ENCODE data around the gene RAE1.

RAE1 gene

GRCh38 chr20:57351042-57351783 lies at the start of gene RAE1:
Gene RAE1, plus strand, starts transcription at chr20:57351255. Its CDS starts 2,784 bp downstream, at chr20:57354039.
- Histone ChIP-seq H3K27me3 (no peaks in the 10 kb centered on the region), H3K36me3 (no peaks in the 10 kb centered on the region; a peak in 5 of 22 replicates), H3K9me3 (replicated peaks in 1 of 11) (no peaks in the 10 kb centered on the region), H3K9ac (peak within 1 kb of the TSS; percentile 87 to 97 (median 95)), H3K27ac (peak within 1 kb of the TSS; percentile 84 to 96 (median 93)), H3K4me2 (peak within 1 kb of the TSS; percentile 87 to 99 (median 95)), H4K20me1 (peaks cover 0 to 44% (median 35%) of the 10 kb centered on the region in 11 experiments; a peak in 19 of 22 replicates), H3K4me3 (peak within 1 kb of the TSS; percentile 80 to 99 (median 90)), H3K4me1 (peaks cover 28 to 34% (median 31%) of the 10 kb centered on the region in 10 experiments)
- TF ChIP-seq Cebpa-rat (IDR thresholded peaks at IDR 0.05), result no peak

DNA sequence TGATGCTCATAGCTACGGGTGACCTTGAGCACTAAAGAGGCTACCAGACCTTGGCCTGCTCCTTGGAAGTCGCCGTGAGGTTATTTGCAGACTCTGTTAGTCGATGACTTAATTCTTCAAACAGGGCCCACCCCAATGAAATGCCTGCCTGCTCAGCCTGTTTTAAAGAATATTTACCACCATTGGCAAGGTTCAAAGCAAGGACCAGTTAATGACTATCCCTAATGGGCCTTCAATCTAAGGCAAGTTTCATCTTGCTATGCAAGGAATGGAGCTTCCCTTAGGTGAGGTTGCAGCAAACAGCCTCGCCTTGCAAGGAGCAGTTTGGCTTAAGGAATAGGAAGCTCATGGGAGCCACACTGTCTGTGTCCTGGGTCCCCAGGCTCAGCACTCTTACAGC lies 44.3 kb upstream of the RAE1 start:
- no peak overlapping the region for H3K4me2 ChIP-seq

DNA sequence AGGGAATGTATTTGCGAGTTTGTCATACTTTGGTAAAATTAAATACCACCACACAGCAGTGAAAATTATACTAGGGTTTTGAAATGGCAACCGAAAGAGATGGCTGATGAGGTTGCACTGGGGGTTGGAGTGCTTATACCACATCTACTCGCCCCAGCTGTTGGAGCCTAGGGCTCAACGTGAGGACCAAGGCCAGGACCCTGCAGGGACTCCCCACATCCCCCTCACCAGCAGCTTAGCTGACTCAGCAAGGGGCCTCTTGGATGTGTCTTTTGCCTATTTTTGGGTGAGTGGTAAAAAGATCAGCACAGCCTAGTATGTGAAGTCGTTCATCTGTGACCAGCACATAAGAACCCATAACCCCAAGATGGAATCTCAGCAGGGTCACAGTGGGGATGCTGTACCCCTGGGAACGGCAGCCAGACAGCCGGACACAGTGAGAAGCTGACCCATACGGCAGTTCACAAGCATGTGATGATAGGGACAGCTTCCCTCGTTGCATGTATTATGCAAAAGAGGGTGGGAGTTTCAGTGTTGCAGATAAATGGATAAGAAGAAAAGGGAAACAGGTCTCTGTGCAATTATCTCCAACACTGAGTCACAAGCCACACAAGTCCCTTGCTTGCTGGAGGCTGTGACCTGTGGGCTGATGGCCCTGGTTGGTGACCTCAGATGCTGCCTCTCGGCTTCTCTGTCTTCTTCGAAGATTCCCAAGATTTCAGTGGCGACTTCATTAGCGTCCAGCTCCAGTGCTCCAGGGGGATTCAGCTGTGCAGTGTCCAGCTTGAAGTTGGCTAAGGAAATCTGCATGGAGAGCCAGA lies 42.4 kb upstream of the RAE1 start:
- Histone ChIP-seq H3K36me3 (no peaks in the 10 kb centered on the region), H3K9me3 (replicated peaks in 1 of 11) (peaks cover 0 to 18% (median 3%) of the 10 kb centered on the region in 11 experiments; a peak in 9 of 22 replicates), H3K27me3 (no peaks in the 10 kb centered on the region), H4K20me1 (no peaks in the 10 kb centered on the region), H3K9ac (no peak overlapping the region), H3K4me1 (peaks cover 10 to 28% (median 17%) of the 10 kb centered on the region in 10 experiments; a peak in 19 of 20 replicates), H3K27ac (no peak overlapping the region), H3K4me3 (no peak overlapping the region), H3K4me2 (peak overlapping the region; percentile 26 to 67 (median 48))
- TF ChIP-seq Cebpa-rat (IDR thresholded peaks at IDR 0.05), result no peak

More for the DNA sequence above, 44.3 kb upstream of the RAE1 start:
- no peaks in the 10 kb centered on the region for H3K36me3 ChIP-seq
- H3K4me1 ChIP-seq, result peaks cover 10 to 36% (median 17%) of the 10 kb centered on the region in 10 experiments; a peak in 19 of 20 replicates
- TF ChIP-seq Cebpa-rat (IDR thresholded peaks at IDR 0.05), result no peak
- H3K9ac ChIP-seq, result no peak overlapping the region
- H3K4me3 ChIP-seq, result no peak overlapping the region
- H3K27ac ChIP-seq, result no peak overlapping the region
- H3K27me3 ChIP-seq, result no peaks in the 10 kb centered on the region
- H4K20me1 ChIP-seq, result no peaks in the 10 kb centered on the region
- H3K9me3 ChIP-seq (replicated peaks in 1 of 11), result peaks cover 0 to 27% (median 5%) of the 10 kb centered on the region in 11 experiments; a peak in 10 of 22 replicates

GRCh38 chr20:57309544-57310115 lies 41.4 kb upstream of the RAE1 start:
- Histone ChIP-seq H3K27me3 (no peaks in the 10 kb centered on the region), H3K4me2 (peak overlapping the region in 6 of 11 experiments; percentile 8 to 59 (median 45); a peak in 5 of 22 replicates), H3K4me3 (no peak overlapping the region), H3K9me3 (replicated peaks in 1 of 11) (peaks cover 0 to 11% (median 3%) of the 10 kb centered on the region in 11 experiments; a peak in 7 of 22 replicates), H3K9ac (no peak overlapping the region), H3K36me3 (no peaks in the 10 kb centered on the region), H3K4me1 (peaks cover 10 to 21% (median 14%) of the 10 kb centered on the region in 10 experiments; a peak in 19 of 20 replicates), H4K20me1 (no peaks in the 10 kb centered on the region), H3K27ac (no peak overlapping the region)
- no peak for TF ChIP-seq Cebpa-rat (IDR thresholded peaks at IDR 0.05)

DNA sequence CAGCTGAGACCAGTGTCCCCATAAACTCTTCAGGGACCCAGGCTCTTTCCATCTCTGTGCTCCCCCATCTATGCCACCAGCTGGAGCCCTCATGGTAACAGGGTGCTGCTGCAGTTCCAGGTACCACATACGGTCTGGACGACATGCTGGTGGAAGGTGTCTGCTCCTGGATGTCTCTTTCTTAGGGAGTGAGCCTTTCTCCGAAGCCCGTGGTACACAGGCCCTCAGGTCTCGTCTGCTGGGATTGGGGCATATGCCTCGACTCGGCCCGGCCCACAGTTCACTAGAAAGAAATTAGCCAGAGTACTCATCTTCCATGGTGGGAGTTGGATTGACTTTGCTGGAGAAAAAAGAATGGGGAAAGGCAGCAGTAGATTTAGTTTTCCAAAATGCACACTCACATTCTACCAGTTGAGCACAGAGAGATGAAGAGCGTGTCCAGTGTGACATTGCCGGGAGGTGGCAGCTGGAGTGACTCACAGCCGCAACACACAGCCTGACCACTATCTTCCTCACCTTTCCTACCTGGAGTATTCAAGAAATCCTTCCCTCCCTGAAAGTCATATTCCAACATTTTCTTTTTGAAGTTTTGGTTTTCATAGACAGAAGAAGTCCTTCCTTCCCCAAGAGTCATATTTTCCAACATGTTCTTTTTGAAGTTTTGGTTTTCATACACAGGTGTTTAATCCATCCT lies 40.1 kb upstream of the RAE1 start:
- TF ChIP-seq Cebpa-rat (IDR thresholded peaks at IDR 0.05), result no peak
- H3K9ac ChIP-seq, result no peak overlapping the region
- peaks cover 0 to 11% (median 3%) of the 10 kb centered on the region in 11 experiments; a peak in 7 of 22 replicates for H3K9me3 ChIP-seq (replicated peaks in 1 of 11)
- H3K4me3 ChIP-seq, result no peak overlapping the region
- no peaks in the 10 kb centered on the region for H4K20me1 ChIP-seq
- peaks cover 10 to 25% (median 15%) of the 10 kb centered on the region in 10 experiments; a peak in 19 of 20 replicates for H3K4me1 ChIP-seq
- no peaks in the 10 kb centered on the region for H3K36me3 ChIP-seq
- no peaks in the 10 kb centered on the region for H3K27me3 ChIP-seq
- no peak overlapping the region for H3K4me2 ChIP-seq
- no peak overlapping the region for H3K27ac ChIP-seq

DNA sequence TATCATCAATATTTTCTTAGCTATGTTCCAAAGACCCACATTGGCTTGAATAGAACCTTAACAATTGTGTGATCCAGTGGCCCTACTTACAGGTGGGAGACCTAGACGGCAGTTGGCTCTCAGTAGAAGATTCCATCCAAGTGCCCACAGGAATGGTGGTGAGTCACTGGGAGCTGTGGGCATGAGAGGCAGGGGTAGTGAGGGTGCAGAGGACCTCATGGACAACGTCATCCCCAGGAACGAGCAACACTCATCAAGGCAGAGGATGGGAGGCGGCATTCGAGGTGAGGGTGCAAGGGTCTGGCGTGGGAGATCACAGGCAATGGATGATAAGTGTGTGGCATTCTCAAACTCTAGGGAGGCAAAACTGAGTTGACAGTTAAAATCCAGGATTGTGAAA lies 38.9 kb upstream of the RAE1 start:
- Histone ChIP-seq H3K4me2 (no peak overlapping the region), H3K27ac (no peak overlapping the region), H3K9ac (no peak overlapping the region), H4K20me1 (no peaks in the 10 kb centered on the region), H3K9me3 (replicated peaks in 1 of 11) (peaks cover 0 to 7% (median 3%) of the 10 kb centered on the region in 11 experiments; a peak in 7 of 22 replicates), H3K4me1 (peaks cover 19 to 36% (median 24%) of the 10 kb centered on the region in 10 experiments), H3K4me3 (no peak overlapping the region), H3K36me3 (no peaks in the 10 kb centered on the region), H3K27me3 (no peaks in the 10 kb centered on the region)
- no peak for TF ChIP-seq Cebpa-rat (IDR thresholded peaks at IDR 0.05)

- H3K36me3 ChIP-seq, result no peaks in the 10 kb centered on the region
- H3K4me1 ChIP-seq, result peaks cover 19 to 45% (median 34%) of the 10 kb centered on the region in 10 experiments
- no peak overlapping the region for H3K9ac ChIP-seq
- no peak for TF ChIP-seq Cebpa-rat (IDR thresholded peaks at IDR 0.05)
- H3K27me3 ChIP-seq, result peaks cover 0 to 6% (median 0%) of the 10 kb centered on the region in 11 experiments; a peak in 1 of 22 replicates
- H3K27ac ChIP-seq, result no peak overlapping the region
- no peaks in the 10 kb centered on the region; a peak in 1 of 22 replicates for H4K20me1 ChIP-seq
- no peaks in the 10 kb centered on the region for H3K9me3 ChIP-seq (replicated peaks in 1 of 11)
- no peak overlapping the region for H3K4me3 ChIP-seq
- no peak overlapping the region for H3K4me2 ChIP-seq
Measured at GRCh38 chr20:57313230-57313629, 37.8 kb upstream of the RAE1 start.

- Histone ChIP-seq H3K4me3 (no peak overlapping the region), H3K9me3 (replicated peaks in 1 of 11) (no peaks in the 10 kb centered on the region), H3K9ac (no peak overlapping the region), H3K36me3 (no peaks in the 10 kb centered on the region), H3K27me3 (peaks cover 0 to 6% (median 0%) of the 10 kb centered on the region in 11 experiments; a peak in 1 of 22 replicates), H3K4me1 (peaks cover 12 to 45% (median 30%) of the 10 kb centered on the region in 10 experiments), H3K27ac (no peak overlapping the region), H4K20me1 (no peaks in the 10 kb centered on the region; a peak in 1 of 22 replicates), H3K4me2 (no peak overlapping the region)
- TF ChIP-seq Cebpa-rat (IDR thresholded peaks at IDR 0.05), result no peak
Measured at GRCh38 chr20:57313951-57314350, 37.1 kb upstream of the RAE1 start.

All from BLaER1 treated with 17β-estradiol and CSF1 and Interleukin-3, amounts not matched to agents 10 nM and 100 nM (cell line).